ENCODE measurements around the gene PDE1A.

Gene PDE1A

DNA sequence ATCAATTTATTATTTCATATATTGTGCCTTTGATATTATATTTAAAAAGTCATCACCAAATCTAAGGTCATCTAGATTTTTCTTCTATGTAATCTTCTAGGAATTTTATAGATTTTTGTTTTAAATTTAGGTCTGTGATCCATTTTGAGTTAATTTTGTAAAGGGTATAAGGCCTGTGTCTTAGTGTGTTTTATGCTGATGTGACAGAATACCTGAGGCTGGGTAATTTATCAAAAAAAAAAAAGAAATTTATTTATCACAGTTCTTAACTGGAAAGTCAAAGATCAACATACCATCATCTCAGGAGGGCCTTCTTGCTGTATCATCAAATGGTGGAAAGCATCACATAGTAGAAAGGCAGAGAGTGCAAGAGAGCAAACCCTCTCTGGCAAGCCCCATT lies 216.2 kb downstream of the PDE1A start:
- no peak for DNase-seq (ENCODE audit: low read depth)
- no peak overlapping the region for H3K4me3 ChIP-seq (ENCODE audit: low read length)
- TF ChIP-seq, protein P1, sequence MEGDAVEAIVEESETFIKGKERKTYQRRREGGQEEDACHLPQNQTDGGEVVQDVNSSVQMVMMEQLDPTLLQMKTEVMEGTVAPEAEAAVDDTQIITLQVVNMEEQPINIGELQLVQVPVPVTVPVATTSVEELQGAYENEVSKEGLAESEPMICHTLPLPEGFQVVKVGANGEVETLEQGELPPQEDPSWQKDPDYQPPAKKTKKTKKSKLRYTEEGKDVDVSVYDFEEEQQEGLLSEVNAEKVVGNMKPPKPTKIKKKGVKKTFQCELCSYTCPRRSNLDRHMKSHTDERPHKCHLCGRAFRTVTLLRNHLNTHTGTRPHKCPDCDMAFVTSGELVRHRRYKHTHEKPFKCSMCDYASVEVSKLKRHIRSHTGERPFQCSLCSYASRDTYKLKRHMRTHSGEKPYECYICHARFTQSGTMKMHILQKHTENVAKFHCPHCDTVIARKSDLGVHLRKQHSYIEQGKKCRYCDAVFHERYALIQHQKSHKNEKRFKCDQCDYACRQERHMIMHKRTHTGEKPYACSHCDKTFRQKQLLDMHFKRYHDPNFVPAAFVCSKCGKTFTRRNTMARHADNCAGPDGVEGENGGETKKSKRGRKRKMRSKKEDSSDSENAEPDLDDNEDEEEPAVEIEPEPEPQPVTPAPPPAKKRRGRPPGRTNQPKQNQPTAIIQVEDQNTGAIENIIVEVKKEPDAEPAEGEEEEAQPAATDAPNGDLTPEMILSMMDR (conservative IDR thresholded peaks at IDR 0.05; ENCODE audit: low read depth, low read length): no peak

DNA sequence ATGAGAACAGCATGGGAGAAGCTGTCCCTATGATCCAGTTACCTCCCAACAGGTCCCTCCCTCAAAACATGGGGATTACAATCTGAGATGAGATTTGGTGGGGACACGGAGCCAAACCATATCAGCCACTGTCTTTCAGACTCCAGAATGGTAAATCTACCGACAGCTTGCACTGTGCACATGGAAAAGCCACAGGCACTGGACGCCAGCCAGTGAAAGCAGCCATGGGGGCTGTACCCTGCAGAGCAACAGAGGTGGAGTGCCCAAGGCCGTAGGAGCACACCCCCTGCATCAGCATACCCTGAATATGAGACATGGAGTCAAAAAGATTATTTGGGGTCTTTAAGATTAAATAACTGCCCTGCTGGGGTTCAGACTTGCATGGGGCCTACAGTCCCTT lies 218.4 kb downstream of the PDE1A start:
- TF ChIP-seq, protein P1 (conservative IDR thresholded peaks at IDR 0.05; ENCODE audit: low read depth, low read length): no peak

DNA sequence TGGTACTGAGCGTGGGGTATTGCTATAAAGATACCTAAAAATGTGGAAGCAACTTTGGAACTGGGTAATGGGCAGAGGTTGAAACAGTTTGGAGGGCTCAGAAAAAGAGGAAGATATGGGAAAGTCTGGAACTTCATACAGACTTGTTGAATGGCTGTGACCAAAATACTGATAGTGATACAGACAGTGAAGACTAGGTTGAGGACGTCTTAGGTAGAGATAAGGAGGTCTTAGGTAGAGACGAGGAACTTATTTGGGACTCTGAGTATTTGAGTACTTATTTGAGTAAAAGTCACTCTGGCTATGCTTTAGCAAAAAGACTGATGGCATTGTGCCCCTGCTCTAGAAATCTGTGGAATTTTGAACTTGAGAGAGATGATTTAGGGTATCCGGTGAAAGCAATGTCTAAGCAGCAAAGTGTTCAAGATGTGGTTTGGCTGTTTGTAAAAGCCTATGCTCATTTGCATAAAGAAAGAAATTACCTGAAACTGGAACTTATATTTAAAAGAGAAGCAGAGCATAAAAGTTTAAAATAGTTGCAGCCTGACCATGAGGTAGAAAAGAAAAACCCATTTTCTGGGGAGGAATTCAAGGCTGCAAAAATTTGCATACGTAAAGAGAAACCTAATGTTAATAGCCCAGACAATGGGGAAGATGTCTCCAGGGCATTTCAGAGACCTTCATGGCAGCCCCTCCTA lies 219.6 kb downstream of the PDE1A start:
- TF ChIP-seq, protein P1 (conservative IDR thresholded peaks at IDR 0.05; ENCODE audit: low read depth, low read length): no peak
- no peak for DNase-seq (ENCODE audit: low read depth)

More for the DNA sequence above, 218.4 kb downstream of the PDE1A start:
- DNase-seq (ENCODE audit: low read depth): no peak
- no peak overlapping the region for H3K4me3 ChIP-seq (ENCODE audit: low read length)

DNA sequence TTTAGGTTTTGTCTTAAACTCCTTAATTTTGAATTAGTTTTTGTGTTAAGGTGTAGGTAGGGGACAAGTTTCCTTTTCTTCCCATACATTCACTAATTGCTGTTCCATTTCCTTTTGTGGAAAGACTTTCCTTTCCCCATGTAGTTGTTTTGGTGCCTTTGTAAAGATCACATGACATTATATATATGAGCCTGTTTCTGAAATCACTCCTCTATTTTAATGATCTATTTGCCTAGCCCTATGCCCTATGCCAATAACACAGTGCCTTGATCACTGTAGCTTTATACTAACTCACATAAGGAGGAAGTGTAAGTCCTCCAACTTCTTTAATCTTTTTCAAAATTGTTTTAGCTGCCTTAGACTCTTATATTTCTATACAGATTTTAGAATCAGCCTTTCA lies 229.3 kb downstream of the PDE1A start:
- DNase-seq (ENCODE audit: low read depth): no peak
- no peak overlapping the region for H3K4me3 ChIP-seq (ENCODE audit: low read length)
- TF ChIP-seq, protein P1 (conservative IDR thresholded peaks at IDR 0.05; ENCODE audit: low read depth, low read length): no peak

More for the DNA sequence above, 219.6 kb downstream of the PDE1A start:
- no peak overlapping the region for H3K4me3 ChIP-seq (ENCODE audit: low read length)

DNA sequence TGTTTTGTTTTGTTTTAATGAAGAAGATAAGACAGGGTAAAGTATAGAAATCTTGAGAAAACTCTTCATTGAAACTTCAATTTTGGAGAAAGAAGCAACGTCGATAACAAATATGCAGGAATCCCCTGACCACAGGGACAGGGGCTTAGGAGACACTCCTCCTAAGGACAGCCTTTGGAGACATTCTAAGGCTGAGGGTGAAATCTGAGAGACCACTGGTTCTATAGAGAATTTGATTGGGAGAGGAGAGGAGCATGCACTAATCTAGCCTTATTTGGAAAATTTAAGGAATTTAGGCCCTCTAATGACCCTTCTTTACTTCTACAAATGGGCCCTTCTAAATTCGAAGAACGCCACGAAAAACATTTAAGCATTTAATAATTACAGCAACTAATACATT lies 233.5 kb downstream of the PDE1A start:
- TF ChIP-seq, protein P1 (conservative IDR thresholded peaks at IDR 0.05; ENCODE audit: low read depth, low read length): no peak
- no peak overlapping the region for H3K4me3 ChIP-seq (ENCODE audit: low read length)
- no peak for DNase-seq (ENCODE audit: low read depth)

DNA sequence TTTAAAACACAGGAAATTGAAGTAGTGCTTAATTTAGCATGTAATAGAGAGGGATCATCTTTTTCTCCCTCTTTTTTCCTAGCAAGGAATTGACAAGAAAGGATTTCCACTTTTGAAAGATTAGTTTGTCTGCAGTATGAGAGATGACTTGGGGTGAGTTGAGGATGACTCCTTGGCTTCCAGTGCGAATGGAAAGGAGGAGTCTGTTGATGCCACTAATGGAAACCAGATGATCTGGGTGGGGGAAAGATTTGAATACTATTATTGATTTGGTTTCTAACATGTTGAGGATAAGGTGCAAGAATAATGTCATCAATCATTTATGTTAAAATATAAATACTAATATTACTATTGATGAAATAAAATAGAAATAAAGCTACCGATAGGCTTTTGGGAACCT lies 235.8 kb downstream of the PDE1A start:
- H3K4me3 ChIP-seq (ENCODE audit: low read length): no peak overlapping the region
- DNase-seq (ENCODE audit: low read depth): no peak
- TF ChIP-seq, protein P1 (conservative IDR thresholded peaks at IDR 0.05; ENCODE audit: low read depth, low read length): no peak

DNA sequence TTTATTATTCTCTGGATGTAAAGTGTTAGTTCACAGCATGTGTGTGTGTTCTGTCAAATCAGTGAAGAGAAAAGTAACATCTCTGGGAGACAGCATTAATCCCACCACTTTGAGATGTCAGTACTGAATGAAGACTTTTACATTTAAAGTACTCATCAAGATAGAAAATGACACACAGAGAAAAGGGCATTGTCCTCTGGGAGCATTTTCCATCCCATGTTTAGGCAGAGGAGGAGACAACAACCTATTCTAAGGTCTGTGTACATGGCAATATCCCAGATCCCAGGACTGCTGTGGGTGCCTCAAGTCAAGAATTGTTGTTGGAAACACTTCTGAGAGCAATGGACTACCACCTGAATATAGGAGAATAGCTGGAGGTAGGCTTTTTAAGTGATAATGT lies 239.7 kb downstream of the PDE1A start:
- no peak overlapping the region for H3K4me3 ChIP-seq (ENCODE audit: low read length)
- DNase-seq (ENCODE audit: low read depth): no peak
- TF ChIP-seq, protein P1 (conservative IDR thresholded peaks at IDR 0.05; ENCODE audit: low read depth, low read length): no peak
